PC-3 (cell line): ENCODE results near the gene LRRC4B.

ENCODE experiments used
- EZH2 ChIP-seq: fragments of 300-600 bp; sonication (generic); IDR thresholded peaks from one replicate; pipeline ENCODE4 v1.6.1; 2017; ENCODE audit warnings: antibody characterized with exemption, mild to moderate bottlenecking, low read length; ENCODE audit not compliant: unreplicated experiment
- EZH2phosphoT487 ChIP-seq: fragments of 300-600 bp; sonication (generic); IDR thresholded peaks from 2 replicates; pipeline ENCODE4 v1.6.1; 2018; ENCODE audit warnings: mild to moderate bottlenecking, antibody characterized with exemption, low read length, borderline replicate concordance
- TF ChIP-seq, protein P1 (sequence below): fragments of 300-600 bp; sonication (generic); conservative IDR thresholded peaks from 2 replicates; pipeline ENCODE4 v1.5.1; 2017; ENCODE audit warnings: antibody characterized with exemption, low read depth, mild to moderate bottlenecking, low read length

DNA sequence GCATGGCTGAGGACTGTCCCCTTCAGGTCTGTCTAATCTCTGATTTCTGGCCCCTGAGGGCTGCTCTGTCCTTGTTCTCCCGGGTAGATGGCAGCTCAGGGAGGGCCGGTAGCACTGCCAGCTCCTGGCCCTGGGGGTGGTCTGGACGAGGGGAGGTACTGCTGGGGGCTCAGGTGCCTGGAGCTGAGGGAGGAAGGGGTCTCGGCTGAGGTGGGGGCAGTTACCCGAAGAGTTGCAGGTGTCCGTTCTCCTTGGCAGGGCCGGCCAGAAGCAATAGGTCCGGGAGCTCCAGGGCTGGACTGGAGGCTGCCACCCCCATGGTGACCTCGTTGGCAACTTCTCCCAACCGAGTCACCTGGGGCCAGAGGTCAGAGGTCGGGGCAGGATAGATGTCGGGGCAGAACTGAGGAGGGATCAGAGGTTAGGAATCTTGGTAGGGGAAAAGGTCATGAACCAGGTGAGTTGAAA lies 93.1 kb downstream of the LRRC4B start:
- TF ChIP-seq, protein P1, sequence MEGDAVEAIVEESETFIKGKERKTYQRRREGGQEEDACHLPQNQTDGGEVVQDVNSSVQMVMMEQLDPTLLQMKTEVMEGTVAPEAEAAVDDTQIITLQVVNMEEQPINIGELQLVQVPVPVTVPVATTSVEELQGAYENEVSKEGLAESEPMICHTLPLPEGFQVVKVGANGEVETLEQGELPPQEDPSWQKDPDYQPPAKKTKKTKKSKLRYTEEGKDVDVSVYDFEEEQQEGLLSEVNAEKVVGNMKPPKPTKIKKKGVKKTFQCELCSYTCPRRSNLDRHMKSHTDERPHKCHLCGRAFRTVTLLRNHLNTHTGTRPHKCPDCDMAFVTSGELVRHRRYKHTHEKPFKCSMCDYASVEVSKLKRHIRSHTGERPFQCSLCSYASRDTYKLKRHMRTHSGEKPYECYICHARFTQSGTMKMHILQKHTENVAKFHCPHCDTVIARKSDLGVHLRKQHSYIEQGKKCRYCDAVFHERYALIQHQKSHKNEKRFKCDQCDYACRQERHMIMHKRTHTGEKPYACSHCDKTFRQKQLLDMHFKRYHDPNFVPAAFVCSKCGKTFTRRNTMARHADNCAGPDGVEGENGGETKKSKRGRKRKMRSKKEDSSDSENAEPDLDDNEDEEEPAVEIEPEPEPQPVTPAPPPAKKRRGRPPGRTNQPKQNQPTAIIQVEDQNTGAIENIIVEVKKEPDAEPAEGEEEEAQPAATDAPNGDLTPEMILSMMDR: no peak
- no peak for TF ChIP-seq EZH2phosphoT487
- no peak for TF ChIP-seq EZH2
